ENCODE measurements around the gene NEBL.

Gene NEBL

DNA sequence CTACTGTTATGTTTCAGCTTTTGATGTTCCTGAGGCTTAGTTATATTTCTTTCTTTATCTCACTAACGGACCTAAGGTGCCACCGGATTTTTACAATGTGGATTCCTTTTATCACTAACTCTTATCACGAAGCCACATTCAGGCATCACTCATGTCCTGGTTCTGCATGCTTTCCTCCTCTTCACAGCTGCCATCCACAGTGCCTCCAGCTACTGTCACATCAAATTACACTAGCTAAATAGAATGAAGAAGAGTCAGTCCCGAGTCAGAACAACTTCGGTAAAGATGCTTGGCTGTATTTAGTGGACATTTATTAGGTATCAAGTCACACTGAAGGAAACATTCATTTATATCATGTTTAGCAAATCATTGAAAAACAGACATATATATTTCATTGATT is 153.2 kb downstream of the NEBL start:
- H3K4me3 ChIP-seq (ENCODE audit: low read length): no peak overlapping the region
- no peak for DNase-seq (ENCODE audit: low read depth, low spot score)

GRCh38 chr10:20742737-20743541 is 154.2 kb downstream of the NEBL start:
- DNase-seq (ENCODE audit: low read depth, low spot score): no peak

DNA sequence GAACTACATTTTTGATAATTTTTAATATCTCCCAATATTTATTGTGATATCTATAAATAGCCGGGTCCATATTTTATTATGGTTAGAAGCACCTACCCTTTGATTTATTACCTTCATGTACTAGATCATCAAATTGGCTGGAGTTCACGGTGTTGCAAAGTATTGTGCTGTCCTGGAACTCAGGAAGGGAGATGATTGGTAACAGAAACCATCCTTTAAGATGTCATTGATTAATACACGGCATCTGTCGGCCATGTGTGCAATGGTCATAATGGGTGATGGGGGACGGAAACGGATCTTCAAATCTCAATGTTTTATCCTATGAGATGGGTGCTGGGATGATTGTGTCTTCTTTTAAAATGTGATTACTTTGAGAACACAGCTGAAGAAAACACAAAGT is 157.0 kb downstream of the NEBL start:
- no peak overlapping the region for H3K4me3 ChIP-seq (ENCODE audit: low read length)
- DNase-seq (ENCODE audit: low read depth, low spot score): no peak

More at GRCh38 chr10:20742737-20743541, 154.2 kb downstream of the NEBL start:
- no peak overlapping the region for H3K4me3 ChIP-seq (ENCODE audit: low read length)

GRCh38 chr10:20737107-20737506 is 160.0 kb downstream of the NEBL start:
- no peak overlapping the region for H3K4me3 ChIP-seq (ENCODE audit: low read length)
- DNase-seq (ENCODE audit: low read depth, low spot score): no peak

All from Jurkat, Clone E6-1 (cell line).